HG03342 (cell line): Measurements from ENCODE around the gene GPT2.

Source experiments
- ATAC-seq: cut with Tn5 transposase; IDR thresholded peaks from one replicate; pipeline ENCODE4 v1.9.1; 2021; ENCODE audit warnings: mild to moderate bottlenecking, moderate library complexity; ENCODE audit not compliant: unreplicated experiment

GPT2 gene

GRCh38 chr16:46895399-46896313 is 11.5 kb downstream of the GPT2 start:
- ATAC-seq, result no peak

DNA sequence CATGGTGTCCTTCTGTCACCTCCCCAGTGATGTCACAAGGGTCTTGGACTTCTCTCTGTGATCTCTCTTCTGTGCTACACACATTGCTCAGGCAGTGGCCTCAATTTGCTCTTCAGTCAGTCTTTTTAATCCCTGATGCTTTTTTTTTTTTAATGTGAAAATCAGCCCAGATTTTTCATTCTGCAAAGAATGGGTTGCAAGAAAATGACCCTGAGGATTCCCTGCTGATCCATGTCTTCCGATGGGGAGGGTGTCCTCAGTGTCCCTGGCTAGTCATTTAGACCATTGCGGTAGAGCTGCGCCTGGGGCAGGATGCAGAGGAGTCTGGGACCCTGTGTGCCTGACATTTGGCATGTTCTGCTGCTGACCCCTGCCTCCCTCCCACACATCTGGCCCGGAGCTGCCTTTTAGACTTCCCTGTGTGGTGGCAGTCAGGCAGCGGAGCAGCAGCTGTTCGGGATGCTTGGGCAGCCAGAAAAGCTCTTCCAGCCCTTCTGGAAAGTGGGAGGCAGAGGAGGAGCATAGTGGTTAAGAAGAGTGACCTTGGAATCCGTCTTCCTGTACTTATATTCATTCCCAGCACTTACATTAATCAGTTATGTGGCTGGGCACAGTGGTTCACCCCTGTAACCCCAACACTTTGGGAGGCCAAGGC is 12.3 kb downstream of the GPT2 start:
- ATAC-seq, result no peak

DNA sequence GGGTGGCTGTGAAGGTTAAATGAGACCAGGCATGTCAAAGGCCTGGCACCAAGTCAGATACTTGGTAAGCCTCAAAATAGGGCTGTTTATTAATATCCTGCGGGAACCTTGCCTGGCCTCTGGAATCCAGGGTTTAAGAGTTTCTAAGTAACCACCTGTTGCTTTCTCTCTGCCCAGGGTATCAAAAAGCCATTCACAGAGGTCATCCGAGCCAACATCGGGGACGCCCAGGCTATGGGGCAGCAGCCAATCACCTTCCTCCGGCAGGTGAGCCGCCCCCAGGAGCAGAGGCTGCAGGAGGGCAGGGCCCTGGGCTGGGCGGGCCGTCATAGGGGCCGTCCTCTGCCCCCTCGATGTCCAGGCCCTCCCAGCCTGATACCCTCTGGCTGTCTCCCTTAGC is 13.3 kb downstream of the GPT2 start:
- ATAC-seq, result no peak

GRCh38 chr16:46898006-46898405 is 13.8 kb downstream of the GPT2 start:
- no peak for ATAC-seq

GRCh38 chr16:46899443-46900143 is 15.4 kb downstream of the GPT2 start:
- no peak for ATAC-seq

DNA sequence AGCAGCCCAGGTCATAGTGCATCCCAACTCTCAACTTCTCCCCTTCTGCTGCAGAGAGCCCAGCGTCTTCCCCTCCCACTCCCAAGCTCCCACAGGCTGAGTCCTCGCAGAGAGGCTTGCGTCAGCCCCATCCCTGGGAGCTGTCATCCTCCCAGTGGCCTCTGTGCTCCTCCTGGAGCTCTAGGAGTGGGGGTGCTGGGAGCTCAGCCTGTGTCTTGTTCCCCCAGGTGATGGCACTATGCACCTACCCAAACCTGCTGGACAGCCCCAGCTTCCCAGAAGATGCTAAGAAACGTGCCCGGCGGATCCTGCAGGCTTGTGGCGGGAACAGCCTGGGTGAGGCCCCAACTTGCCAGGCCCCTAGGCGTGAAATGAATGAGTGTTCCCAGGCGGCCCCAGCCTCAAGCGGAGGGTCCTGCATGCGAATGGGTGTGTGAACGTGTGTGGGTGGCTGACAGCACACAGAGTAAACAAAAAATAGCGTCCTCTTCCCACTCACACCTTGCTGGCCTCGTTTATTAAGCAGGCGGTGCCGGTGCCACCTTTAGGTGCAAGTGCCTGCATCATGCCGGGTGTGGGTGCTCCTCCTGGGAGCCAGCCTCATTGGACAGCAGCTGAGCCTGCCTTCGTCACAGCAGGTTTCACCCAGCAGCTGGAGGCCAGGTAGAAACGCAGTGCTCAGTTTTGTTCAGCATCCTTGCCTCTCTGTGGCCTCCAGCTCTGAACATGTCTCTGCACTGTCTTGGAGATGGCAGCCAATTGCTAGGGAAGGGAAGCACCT is 16.5 kb downstream of the GPT2 start:
- no peak for ATAC-seq

- ATAC-seq, result no peak
These were observed 17.5 kb downstream of the GPT2 start for GRCh38 chr16:46901709-46902108.

- no peak for ATAC-seq
These were observed 19.2 kb downstream of the GPT2 start for GRCh38 chr16:46903255-46903905.

DNA sequence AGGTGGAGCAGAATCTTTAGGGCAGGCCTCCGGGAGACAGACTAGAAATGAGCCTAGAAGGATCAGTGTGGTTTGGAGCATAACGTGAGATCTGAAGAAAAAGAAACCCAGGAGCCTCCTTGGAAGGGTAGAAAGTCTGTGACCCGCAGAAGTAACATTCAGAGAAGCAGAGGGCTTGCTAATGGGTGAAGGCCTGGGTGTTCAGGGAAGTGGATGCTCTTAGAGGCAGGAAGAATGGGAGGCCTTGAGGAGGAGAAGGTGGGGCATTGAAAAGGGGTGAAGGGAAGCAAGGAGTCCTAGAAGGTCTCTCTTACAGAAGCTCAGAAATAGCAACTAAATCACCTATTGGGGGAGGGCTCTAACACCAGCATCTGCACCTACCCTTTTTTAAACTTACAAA is 20.3 kb downstream of the GPT2 start:
- ATAC-seq, result no peak

GRCh38 chr16:46906360-46907060 is 22.3 kb downstream of the GPT2 start:
- ATAC-seq, result no peak

DNA sequence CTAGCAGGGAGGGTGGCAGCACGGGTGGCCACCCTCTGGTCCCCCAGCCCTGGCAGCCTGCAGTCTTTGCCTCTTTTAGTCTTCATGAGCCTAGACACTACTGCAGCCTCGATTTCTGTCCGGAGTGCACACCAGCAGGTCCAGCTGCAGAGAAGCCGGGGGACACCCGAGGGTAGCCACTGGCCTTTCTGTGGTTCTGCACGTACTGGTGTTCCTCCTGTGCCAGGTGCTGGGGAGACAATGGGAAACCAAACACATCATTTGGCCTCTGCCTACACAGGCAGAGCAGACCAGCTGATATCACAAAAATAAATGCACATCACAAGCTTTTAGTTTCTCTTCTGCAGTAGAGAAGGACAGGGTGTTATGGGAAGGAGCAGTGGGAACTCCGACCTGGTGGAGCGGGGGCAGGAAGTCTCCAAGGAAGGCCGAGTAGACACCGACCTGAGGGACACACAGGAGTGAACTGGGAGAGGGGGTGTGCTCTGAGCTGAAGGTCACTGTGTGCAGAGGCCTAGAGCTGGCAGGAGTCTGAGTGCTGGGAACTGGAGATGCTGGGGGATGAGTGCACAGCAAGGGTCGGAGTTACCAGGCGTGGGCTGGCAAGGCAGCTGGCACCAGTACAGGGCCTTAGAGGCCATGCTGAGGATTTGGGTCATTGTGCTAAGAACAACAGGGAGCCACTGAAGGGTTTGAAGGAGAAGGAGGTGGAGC is 23.1 kb downstream of the GPT2 start:
- no peak for ATAC-seq

- no peak for ATAC-seq
These were observed 24.6 kb downstream of the GPT2 start for GRCh38 chr16:46908540-46909372.

GRCh38 chr16:46911038-46911437 is 26.9 kb downstream of the GPT2 start:
- peak; percentile 57 for ATAC-seq

GRCh38 chr16:46911650-46912049 is 27.5 kb downstream of the GPT2 start:
- ATAC-seq, result no peak

GRCh38 chr16:46914556-46915201 is 30.5 kb downstream of the GPT2 start:
- no peak for ATAC-seq

DNA sequence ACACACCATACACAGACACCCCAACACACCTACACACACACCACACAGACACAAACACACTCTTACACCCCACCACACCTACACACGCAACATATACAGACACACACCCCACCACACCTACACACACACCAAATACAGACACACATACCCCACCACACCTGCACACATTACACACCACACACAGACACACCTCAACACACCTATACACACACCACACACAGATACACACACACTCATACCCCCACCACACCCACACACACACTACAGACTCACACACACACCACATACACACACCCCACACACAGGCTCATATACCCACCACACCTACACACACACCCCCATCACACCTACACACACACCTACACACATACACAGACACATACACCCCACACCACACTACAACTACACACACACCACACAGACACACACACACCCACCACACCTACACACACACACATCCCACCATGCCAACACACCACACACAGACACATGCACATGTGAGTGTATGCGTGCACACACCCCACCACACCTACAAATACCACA is 31.4 kb downstream of the GPT2 start:
- ATAC-seq, result no peak

DNA sequence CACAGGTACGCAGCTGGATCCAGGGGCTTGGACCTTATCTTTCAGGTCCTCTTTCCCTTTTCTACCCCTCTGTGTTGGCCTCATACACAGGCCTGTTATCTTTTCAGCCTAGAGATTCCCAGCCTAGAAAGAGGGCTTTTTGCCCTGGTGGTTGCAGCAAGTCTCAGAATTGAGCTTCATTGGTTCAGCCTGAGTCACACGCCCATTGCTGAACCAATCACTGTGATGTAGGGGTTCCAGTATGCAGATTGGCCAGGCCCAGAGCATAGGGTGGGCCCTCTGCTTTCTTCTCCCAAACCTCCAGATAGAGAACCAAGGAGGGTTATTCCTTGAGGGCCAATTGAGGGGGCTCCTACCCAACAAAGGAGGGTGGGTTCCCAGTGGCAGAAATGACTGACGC is 32.8 kb downstream of the GPT2 start:
- no peak for ATAC-seq

DNA sequence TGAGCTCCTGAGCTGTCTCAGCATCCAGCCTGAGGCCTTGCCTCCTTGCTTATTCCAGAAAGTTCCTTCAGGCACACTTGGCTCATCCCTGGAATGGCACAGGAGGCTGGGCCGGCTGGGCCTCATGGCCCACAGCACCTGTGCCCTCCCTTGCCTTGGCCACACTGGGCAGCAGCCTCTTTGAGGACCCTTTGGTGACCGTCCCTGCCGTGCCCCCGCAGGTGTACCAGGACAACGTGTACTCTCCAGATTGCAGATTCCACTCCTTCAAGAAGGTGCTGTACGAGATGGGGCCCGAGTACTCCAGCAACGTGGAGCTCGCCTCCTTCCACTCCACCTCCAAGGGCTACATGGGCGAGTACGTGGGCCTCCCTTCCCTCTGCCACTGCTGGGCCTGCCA is 34.2 kb downstream of the GPT2 start:
- no peak for ATAC-seq
